ENCODE results near the gene GPR158.

GPR158 gene

DNA sequence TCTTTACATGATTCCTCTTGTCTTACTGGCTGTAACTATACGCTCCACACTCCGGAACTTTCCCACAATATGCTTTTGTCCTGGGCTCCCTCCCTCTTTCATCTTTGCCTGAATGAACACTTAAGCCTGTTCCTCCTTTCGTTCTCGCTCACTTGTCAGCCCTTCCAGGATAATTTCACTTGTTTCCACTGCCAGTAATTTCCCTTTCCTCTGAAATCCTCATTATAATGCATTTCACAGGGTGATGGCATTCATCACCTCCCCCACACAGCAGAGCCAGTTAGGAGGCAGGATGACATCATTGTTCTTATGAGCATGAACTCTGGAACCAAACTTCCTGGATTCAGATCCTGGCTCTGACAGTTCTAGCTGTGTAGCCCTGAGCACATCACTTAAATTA is 372.6 kb downstream of the GPR158 start:
- H3K4me3 Mint-ChIP-seq = no peak overlapping the region

DNA sequence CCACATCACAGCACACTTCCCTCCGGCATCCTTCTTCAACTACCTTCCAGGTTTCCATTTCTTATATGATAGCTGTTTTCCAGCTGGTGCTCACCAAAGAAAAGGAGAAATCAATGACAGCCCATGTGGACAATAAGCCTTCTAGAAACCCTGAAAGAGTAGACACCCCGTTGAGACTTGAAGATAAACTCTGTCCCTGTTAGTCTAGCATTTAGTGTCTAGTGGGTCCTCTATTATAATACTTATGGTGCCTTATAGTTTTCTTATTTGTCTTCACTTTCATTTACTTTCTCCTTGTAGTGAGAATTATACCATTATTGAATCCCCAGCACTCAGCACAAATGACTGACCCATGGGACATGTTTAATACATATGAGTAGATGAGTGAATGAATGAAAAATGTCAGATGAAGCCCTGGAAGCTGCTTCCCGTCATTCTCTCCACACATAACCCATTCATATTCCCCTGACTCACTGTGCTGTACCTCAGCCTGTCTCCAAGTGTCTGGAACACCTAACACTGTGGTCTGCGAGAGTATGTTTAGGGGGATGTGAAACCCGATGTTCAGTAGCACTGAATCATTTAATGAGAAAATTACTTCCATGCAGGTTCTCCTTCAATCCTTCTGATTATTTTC is 377.6 kb downstream of the GPR158 start:
- H3K27me3 Mint-ChIP-seq (ENCODE audit: low read depth) = peaks cover 5% of the 10 kb centered on the region
- no peak overlapping the region for H3K27ac Mint-ChIP-seq
- TF ChIP-seq, protein P1, sequence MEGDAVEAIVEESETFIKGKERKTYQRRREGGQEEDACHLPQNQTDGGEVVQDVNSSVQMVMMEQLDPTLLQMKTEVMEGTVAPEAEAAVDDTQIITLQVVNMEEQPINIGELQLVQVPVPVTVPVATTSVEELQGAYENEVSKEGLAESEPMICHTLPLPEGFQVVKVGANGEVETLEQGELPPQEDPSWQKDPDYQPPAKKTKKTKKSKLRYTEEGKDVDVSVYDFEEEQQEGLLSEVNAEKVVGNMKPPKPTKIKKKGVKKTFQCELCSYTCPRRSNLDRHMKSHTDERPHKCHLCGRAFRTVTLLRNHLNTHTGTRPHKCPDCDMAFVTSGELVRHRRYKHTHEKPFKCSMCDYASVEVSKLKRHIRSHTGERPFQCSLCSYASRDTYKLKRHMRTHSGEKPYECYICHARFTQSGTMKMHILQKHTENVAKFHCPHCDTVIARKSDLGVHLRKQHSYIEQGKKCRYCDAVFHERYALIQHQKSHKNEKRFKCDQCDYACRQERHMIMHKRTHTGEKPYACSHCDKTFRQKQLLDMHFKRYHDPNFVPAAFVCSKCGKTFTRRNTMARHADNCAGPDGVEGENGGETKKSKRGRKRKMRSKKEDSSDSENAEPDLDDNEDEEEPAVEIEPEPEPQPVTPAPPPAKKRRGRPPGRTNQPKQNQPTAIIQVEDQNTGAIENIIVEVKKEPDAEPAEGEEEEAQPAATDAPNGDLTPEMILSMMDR (IDR thresholded peaks at IDR 0.05; ENCODE audit: unreplicated experiment in 3 of 3) = no peak
- peaks cover 26% of the 10 kb centered on the region for H3K4me1 Mint-ChIP-seq
- no peaks in the 10 kb centered on the region for H3K36me3 Mint-ChIP-seq (ENCODE audit: low read depth)
- no peak overlapping the region for H3K4me3 Mint-ChIP-seq
- H3K9me3 Mint-ChIP-seq = no peaks in the 10 kb centered on the region

More for the DNA sequence above, 372.6 kb downstream of the GPR158 start:
- peak overlapping the region in 2 of 3 experiments; percentile 1 to 35 for H3K27ac Mint-ChIP-seq
- no peaks in the 10 kb centered on the region for H3K9me3 Mint-ChIP-seq
- TF ChIP-seq, protein P1 (IDR thresholded peaks at IDR 0.05; ENCODE audit: unreplicated experiment in 3 of 3) = no peak
- H3K36me3 Mint-ChIP-seq (ENCODE audit: low read depth) = no peaks in the 10 kb centered on the region
- peaks cover 5% of the 10 kb centered on the region for H3K27me3 Mint-ChIP-seq (ENCODE audit: low read depth)
- H3K4me1 Mint-ChIP-seq = peaks cover 5% of the 10 kb centered on the region

DNA sequence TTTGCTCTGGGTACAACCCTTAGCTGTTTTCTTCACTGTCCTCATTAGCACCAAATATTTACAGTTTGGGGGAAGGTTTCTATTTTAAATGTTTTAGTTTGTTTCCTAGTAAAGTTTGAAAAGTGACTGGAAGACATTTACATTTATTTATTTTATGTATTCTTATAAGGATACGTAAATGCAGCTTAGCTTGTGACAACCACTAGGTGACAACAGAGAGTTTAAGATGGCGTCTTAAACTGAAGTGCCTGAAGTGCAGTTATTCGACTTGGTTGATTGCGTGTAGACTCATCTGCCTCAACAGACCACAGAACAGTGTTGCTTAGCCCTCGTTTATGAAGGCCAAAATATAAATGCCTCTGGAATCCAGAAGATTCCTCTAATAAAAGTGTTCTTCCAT is 381.1 kb downstream of the GPR158 start:
- no peaks in the 10 kb centered on the region for H3K9me3 Mint-ChIP-seq
- TF ChIP-seq, protein P1 (IDR thresholded peaks at IDR 0.05; ENCODE audit: unreplicated experiment in 3 of 3) = no peak
- H3K27me3 Mint-ChIP-seq (ENCODE audit: low read depth) = no peaks in the 10 kb centered on the region
- H3K36me3 Mint-ChIP-seq (ENCODE audit: low read depth) = no peaks in the 10 kb centered on the region
- no peak overlapping the region for H3K4me3 Mint-ChIP-seq
- peaks cover 30% of the 10 kb centered on the region for H3K4me1 Mint-ChIP-seq
- H3K27ac Mint-ChIP-seq = peak overlapping the region; percentile 72 to 93 (median 87)

DNA sequence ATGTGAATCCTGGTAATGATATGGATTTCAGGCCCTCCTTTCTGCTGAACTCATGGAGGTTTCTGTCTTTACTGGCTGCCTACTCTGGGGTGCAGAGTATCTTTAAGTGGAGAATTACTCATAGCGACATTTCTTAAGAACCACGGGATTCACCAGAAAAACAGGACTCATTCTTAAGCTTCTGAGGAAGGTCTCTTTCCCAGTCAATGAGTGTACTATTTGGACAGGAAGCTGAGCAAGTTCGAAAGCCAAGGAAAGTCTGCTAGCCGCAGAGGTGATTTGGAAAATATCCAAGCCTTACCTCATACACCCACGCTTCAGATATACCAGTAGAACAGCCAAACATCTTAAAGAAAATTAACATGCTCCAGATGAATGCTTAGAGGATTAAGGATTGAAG is 381.7 kb downstream of the GPR158 start:
- H3K4me1 Mint-ChIP-seq = peaks cover 30% of the 10 kb centered on the region
- H3K27me3 Mint-ChIP-seq (ENCODE audit: low read depth) = no peaks in the 10 kb centered on the region
- H3K4me3 Mint-ChIP-seq = no peak overlapping the region
- TF ChIP-seq, protein P1 (IDR thresholded peaks at IDR 0.05; ENCODE audit: unreplicated experiment in 3 of 3) = no peak
- H3K27ac Mint-ChIP-seq = peak overlapping the region; percentile 72 to 93 (median 87)
- no peaks in the 10 kb centered on the region for H3K36me3 Mint-ChIP-seq (ENCODE audit: low read depth)
- no peaks in the 10 kb centered on the region for H3K9me3 Mint-ChIP-seq

DNA sequence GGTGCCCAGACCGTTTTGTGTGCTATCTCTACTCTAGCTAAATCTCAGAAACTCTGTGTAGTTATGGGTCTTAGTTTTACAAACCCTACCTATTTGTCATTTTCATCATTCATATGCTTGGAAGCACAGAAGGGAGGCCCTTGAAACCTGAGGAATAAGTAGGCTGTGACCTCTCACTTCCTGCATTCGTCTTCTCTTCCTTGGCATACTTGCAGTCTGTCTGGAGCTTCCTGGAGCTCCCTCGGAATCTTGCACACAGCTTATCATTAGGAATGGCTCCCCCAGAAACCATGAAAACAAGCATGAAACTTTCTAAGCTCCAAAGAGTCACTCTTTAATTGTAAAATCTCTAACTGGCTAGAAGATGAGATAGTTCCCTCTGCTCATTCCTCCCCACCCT is 382.3 kb downstream of the GPR158 start:
- Mint-ChIP-seq H3K36me3 (ENCODE audit: low read depth) (no peaks in the 10 kb centered on the region), H3K27me3 (ENCODE audit: low read depth) (no peaks in the 10 kb centered on the region), H3K4me1 (peaks cover 30% of the 10 kb centered on the region), H3K9me3 (no peaks in the 10 kb centered on the region), H3K27ac (peak overlapping the region; percentile 72 to 93 (median 87)), H3K4me3 (no peak overlapping the region)
- TF ChIP-seq, protein P1 (IDR thresholded peaks at IDR 0.05; ENCODE audit: unreplicated experiment in 3 of 3) = no peak

DNA sequence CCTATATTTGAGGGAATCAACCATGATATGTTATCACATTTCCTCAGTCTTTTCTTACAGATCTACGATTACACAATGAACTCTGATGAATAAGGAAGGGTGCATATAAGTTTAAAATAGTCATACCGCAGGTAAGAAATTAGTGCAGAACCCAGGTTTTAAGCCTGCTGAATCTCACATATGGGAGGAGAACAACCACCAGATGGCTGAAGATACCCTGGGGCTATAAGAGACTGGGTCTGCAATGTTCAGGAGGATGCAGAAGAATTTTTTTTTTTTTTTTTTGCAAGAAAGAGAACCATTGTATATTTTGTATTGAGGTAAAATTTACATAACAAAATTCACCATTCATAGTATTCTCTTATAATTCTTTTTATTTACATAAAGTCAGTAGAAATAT is 387.0 kb downstream of the GPR158 start:
- Mint-ChIP-seq H3K36me3 (ENCODE audit: low read depth) (no peaks in the 10 kb centered on the region), H3K4me3 (no peak overlapping the region), H3K4me1 (peaks cover 20% of the 10 kb centered on the region), H3K27me3 (ENCODE audit: low read depth) (no peaks in the 10 kb centered on the region), H3K9me3 (no peaks in the 10 kb centered on the region), H3K27ac (no peak overlapping the region)
- TF ChIP-seq, protein P1 (IDR thresholded peaks at IDR 0.05; ENCODE audit: unreplicated experiment in 3 of 3) = no peak
